Transverse colon (tissue), 4 donors: ENCODE data around the gene JAKMIP1.

ENCODE experiments used
- CTCF ChIP-seq, 5 experiments: fragments of 200-600 bp in 3 of 5; fragments of 450-650 bp in 2 of 5; sonication (generic) in 3 of 5; IDR thresholded peaks; 1 replicate in 2 of 5; 2 replicates in 3 of 5; pipeline ENCODE4 v1.5.1; 2016 to 2017; ENCODE audit warnings: antibody characterized with exemption in 5 of 5, inconsistent platforms in 3 of 5, mild to moderate bottlenecking in 2 of 5, moderate library complexity in 1 of 5
- POLR2A ChIP-seq: fragments of 450-650 bp; IDR thresholded peaks from one replicate; pipeline ENCODE4 v1.6.1; 2016; ENCODE audit warnings: antibody characterized with exemption, mild to moderate bottlenecking, moderate library complexity
- POLR2AphosphoS5 ChIP-seq, 3 donors: sonication (generic); formaldehyde crosslinking; IDR thresholded peaks; one replicate each; pipeline ENCODE4 v1.6.1; 2016; ENCODE audit warnings: antibody characterized with exemption in 3 of 3

- no peak for TF ChIP-seq CTCF (IDR thresholded peaks at IDR 0.05)
- no peak for TF ChIP-seq POLR2A
- no peak for TF ChIP-seq POLR2AphosphoS5 (IDR thresholded peaks at IDR 0.05)
Observed at GRCh38 chr4:6228158-6229067, 28.1 kb upstream of the JAKMIP1 start.
